Vagina (tissue), 2 donors: Measurements from ENCODE around the gene RFX4.

Experiments used
- POLR2A ChIP-seq, 2 donors: fragments of 450-650 bp; IDR thresholded peaks; one replicate each; pipeline ENCODE4 v1.6.1; 2017; ENCODE audit warnings: antibody characterized with exemption in 2 of 2, mild to moderate bottlenecking in 2 of 2, moderate library complexity in 2 of 2
- TF ChIP-seq, protein P1 (sequence below), 3 experiments: fragments of 450-650 bp in 2 of 3; fragments of 200-600 bp in 1 of 3; sonication (generic) in 1 of 3; IDR thresholded peaks; one replicate each; pipeline ENCODE4 v1.5.1; 2017 to 2019; ENCODE audit warnings: antibody characterized with exemption in 3 of 3, mild to moderate bottlenecking in 2 of 3, moderate library complexity in 2 of 3

DNA sequence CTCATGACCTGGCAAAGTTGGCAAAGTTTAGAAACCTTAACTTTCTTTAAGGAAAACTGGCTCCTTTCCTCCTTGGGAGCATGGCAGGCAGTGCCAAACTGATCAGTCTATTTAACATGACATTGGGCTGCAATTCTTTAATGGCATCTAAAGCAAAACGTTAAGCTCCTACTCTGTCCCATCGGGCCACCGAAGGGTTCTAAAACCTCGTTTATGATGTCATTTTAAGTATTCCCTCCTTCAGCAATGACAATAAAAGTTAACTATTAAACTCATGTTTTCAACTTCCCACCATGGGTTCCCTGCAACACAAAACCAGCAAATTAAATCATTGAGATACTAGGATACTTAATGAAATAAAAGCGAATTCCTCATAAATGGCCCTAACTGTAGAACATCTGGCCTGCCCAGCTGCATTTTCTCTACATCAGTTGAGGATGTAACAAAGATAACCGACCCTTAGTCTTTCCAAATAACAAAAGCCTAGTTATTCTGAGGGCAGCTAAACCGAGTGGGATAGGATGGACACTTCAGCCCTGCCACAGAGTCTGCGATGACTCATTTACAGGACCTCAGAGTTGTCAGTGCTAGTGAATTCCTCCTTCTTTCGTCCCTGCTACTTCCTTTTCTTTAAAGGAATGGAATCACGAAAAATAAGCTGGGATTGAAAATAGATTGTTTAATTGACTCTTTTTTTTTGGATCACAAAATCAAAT lies 157.2 kb downstream of the RFX4 start:
- TF ChIP-seq, protein P1, sequence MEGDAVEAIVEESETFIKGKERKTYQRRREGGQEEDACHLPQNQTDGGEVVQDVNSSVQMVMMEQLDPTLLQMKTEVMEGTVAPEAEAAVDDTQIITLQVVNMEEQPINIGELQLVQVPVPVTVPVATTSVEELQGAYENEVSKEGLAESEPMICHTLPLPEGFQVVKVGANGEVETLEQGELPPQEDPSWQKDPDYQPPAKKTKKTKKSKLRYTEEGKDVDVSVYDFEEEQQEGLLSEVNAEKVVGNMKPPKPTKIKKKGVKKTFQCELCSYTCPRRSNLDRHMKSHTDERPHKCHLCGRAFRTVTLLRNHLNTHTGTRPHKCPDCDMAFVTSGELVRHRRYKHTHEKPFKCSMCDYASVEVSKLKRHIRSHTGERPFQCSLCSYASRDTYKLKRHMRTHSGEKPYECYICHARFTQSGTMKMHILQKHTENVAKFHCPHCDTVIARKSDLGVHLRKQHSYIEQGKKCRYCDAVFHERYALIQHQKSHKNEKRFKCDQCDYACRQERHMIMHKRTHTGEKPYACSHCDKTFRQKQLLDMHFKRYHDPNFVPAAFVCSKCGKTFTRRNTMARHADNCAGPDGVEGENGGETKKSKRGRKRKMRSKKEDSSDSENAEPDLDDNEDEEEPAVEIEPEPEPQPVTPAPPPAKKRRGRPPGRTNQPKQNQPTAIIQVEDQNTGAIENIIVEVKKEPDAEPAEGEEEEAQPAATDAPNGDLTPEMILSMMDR (IDR thresholded peaks at IDR 0.05) = no peak
- TF ChIP-seq POLR2A (IDR thresholded peaks at IDR 0.05) = no peak
